Measurements from ENCODE around the gene CCDC91. TPM values are rescaled to one million over a fixed set of nuclear protein-coding genes. Genes with fewer than 3 reads are reported as not detected.
A peak's percentile ranks its signal among the peaks of the same experiment; 100 is the strongest.

The CCDC91 gene
- total and polyA plus RNA-seq, 2 experiments from 2014 or later = 13.9 to 25.5 TPM

GRCh38 chr12:28303192-28303591, 112.9 kb downstream of the CCDC91 start:
- no peak for DNase-seq (ENCODE audit: low read depth in 1 of 2, low spot score in 1 of 2)
- TF ChIP-seq CTCF (IDR thresholded peaks at IDR 0.05; ENCODE audit: low read depth, low read length) = no peak

GRCh38 chr12:28306535-28306934, 116.3 kb downstream of the CCDC91 start:
- peaks cover 7% of the 10 kb centered on the region for H3K36me3 ChIP-seq
- TF ChIP-seq CTCF (IDR thresholded peaks at IDR 0.05; ENCODE audit: low read depth, low read length) = no peak
- H3K27me3 ChIP-seq = no peaks in the 10 kb centered on the region
- DNase-seq (ENCODE audit: low read depth in 1 of 2, low spot score in 1 of 2) = no peak
- no peak overlapping the region for H3K27ac ChIP-seq
- no peaks in the 10 kb centered on the region for H3K9me3 ChIP-seq (ENCODE audit: low read depth)
- H3K4me1 ChIP-seq (ENCODE audit: low read depth) = no peaks in the 10 kb centered on the region
- H3K4me3 ChIP-seq = no peak overlapping the region

More at GRCh38 chr12:28303192-28303591, 112.9 kb downstream of the CCDC91 start:
- Histone ChIP-seq H3K36me3 (peaks cover 7% of the 10 kb centered on the region), H3K4me3 (no peak overlapping the region), H3K27ac (no peak overlapping the region), H3K4me1 (ENCODE audit: low read depth) (no peaks in the 10 kb centered on the region), H3K27me3 (no peaks in the 10 kb centered on the region), H3K9me3 (ENCODE audit: low read depth) (no peaks in the 10 kb centered on the region)

GRCh38 chr12:28308891-28309290, 118.6 kb downstream of the CCDC91 start:
- no peak for TF ChIP-seq CTCF (IDR thresholded peaks at IDR 0.05; ENCODE audit: low read depth, low read length)
- Histone ChIP-seq H3K36me3 (peaks cover 7% of the 10 kb centered on the region), H3K27me3 (no peaks in the 10 kb centered on the region), H3K4me1 (ENCODE audit: low read depth) (peaks cover 2% of the 10 kb centered on the region), H3K4me3 (no peak overlapping the region), H3K9me3 (ENCODE audit: low read depth) (no peaks in the 10 kb centered on the region), H3K27ac (no peak overlapping the region)
- DNase-seq (ENCODE audit: low read depth in 1 of 2, low spot score in 1 of 2) = peak in 1 of 2 donors; percentile 7

GRCh38 chr12:28313631-28314030, 123.4 kb downstream of the CCDC91 start:
- no peaks in the 10 kb centered on the region for H3K36me3 ChIP-seq
- H3K4me3 ChIP-seq = no peak overlapping the region
- H3K9me3 ChIP-seq (ENCODE audit: low read depth) = no peaks in the 10 kb centered on the region
- no peak for TF ChIP-seq CTCF (IDR thresholded peaks at IDR 0.05; ENCODE audit: low read depth, low read length)
- H3K4me1 ChIP-seq (ENCODE audit: low read depth) = peaks cover 3% of the 10 kb centered on the region
- peak in 1 of 2 donors; percentile 36 for DNase-seq (ENCODE audit: low read depth in 1 of 2, low spot score in 1 of 2)
- H3K27ac ChIP-seq = no peak overlapping the region
- H3K27me3 ChIP-seq = no peaks in the 10 kb centered on the region

GRCh38 chr12:28316049-28316448, 125.8 kb downstream of the CCDC91 start:
- Histone ChIP-seq H3K27me3 (no peaks in the 10 kb centered on the region), H3K4me1 (ENCODE audit: low read depth) (peaks cover 3% of the 10 kb centered on the region), H3K36me3 (no peaks in the 10 kb centered on the region), H3K9me3 (ENCODE audit: low read depth) (no peaks in the 10 kb centered on the region), H3K27ac (no peak overlapping the region), H3K4me3 (no peak overlapping the region)
- no peak for TF ChIP-seq CTCF (IDR thresholded peaks at IDR 0.05; ENCODE audit: low read depth, low read length)
- DNase-seq (ENCODE audit: low read depth in 1 of 2, low spot score in 1 of 2) = no peak

GRCh38 chr12:28318273-28318672, 128.0 kb downstream of the CCDC91 start:
- Histone ChIP-seq H3K4me3 (no peak overlapping the region), H3K9me3 (ENCODE audit: low read depth) (no peaks in the 10 kb centered on the region), H3K27ac (no peak overlapping the region), H3K27me3 (no peaks in the 10 kb centered on the region), H3K4me1 (ENCODE audit: low read depth) (peaks cover 3% of the 10 kb centered on the region), H3K36me3 (no peaks in the 10 kb centered on the region)
- no peak for DNase-seq (ENCODE audit: low read depth in 1 of 2, low spot score in 1 of 2)
- TF ChIP-seq CTCF (IDR thresholded peaks at IDR 0.05; ENCODE audit: low read depth, low read length) = no peak
